Astrocyte of the hippocampus (primary cell): ENCODE data around the gene GDE1.

Experiments used
- DNase-seq: peaks from one replicate; pipeline ENCODE4 v3.0.0; 2011; ENCODE audit warnings: low read depth, low spot score

Gene GDE1

GRCh38 chr16:19486051-19486450 is 35.8 kb downstream of the GDE1 start:
- no peak for DNase-seq

DNA sequence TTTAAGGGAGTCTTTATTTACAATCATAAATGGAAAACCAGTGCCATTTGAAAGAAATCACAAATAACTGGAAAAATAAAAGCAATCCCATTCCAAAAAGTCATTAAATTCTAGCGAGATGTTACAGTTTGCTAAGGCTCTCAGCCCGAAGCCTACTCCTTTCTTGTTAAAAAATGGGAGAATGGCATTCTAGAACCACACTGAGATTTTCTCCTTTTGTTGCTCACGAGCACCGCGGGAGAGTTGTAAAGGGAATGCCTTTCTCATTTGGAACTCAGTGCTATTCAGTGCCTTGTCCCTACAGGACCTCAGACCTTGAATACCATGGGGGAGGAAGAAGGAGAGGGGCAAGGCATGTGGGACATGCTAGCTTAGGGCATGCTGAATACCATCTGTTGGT is 36.3 kb downstream of the GDE1 start:
- no peak for DNase-seq

DNA sequence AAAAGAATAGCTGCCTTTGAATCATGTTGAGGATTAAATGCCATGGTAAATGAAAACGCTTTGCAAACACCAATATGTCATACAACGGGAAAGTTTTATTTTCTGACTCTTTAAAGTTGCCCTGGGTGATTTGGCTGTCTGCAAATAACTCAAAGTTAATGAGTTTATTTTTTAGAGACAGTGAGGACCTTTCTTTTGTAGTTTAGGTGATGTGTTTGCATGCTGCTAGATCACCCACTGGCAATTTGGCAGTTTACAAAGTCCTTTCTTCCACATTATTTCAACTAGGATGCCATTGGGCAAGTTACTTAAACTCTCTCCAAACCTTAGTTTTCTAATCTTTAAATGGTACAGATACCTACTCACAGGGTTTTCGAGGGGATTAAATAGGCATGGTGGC is 37.8 kb downstream of the GDE1 start:
- no peak for DNase-seq

- DNase-seq: no peak
Measured at GRCh38 chr16:19482291-19482690, 39.6 kb downstream of the GDE1 start.

DNA sequence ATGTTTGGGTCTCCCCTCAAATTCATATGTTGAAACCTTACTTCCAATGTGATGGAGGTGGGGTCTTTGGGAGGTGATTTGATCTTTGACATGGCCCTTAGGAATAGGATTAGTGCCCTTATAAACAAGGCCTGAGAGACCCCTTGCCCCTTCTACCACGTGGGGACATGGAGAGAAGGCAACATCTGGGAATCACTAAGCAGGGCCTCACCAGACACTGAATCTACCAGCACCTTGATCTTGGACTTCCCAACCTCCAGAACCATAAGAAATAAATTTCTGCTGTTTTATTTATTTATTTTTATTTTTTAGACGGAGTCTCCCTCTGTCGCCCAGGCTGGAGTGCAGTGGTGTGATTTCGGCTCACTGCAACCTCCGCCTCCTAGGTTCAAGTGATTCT is 40.1 kb downstream of the GDE1 start:
- DNase-seq: no peak

- DNase-seq: peak; percentile 21
Measured at GRCh38 chr16:19481296-19481695, 40.6 kb downstream of the GDE1 start.

DNA sequence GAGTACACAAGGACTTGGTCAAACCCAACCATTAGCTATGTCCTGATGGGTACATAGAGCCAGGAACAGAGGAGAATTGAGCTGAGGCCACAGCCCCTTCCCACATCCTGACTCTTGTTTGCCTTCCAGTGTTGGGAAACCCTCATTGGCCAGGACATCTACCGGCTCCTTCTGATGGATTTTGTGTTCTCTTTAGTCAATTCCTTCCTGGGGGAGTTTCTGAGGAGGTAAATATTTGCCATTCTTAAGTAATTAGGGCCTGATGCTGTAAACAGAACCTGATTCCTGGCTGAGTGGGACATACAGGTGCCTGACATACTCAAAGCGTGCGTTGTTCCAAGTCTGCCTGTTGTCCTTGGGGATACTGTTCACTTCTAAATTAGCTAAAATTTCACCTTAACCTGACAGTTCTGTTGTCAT is 42.6 kb downstream of the GDE1 start:
- no peak for DNase-seq

DNA sequence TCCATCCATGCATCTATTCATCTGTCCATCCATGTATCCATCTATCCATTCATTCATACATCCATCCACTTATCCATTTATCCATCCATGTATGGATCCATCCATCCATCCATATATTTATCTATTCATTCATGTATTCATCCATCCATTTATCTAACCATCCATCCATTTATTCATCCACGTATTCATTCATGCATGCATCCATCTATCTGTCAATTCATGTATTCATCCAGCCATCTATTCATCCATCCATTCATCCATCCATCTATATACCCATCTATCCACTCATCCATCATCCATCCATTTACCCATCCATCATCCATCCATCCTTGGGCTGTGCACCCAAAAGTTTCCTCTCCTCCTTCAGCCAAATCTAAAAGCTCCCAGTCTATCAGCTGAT is 43.4 kb downstream of the GDE1 start:
- no peak for DNase-seq

- no peak for DNase-seq
Measured at GRCh38 chr16:19474617-19475016, 47.3 kb downstream of the GDE1 start.

DNA sequence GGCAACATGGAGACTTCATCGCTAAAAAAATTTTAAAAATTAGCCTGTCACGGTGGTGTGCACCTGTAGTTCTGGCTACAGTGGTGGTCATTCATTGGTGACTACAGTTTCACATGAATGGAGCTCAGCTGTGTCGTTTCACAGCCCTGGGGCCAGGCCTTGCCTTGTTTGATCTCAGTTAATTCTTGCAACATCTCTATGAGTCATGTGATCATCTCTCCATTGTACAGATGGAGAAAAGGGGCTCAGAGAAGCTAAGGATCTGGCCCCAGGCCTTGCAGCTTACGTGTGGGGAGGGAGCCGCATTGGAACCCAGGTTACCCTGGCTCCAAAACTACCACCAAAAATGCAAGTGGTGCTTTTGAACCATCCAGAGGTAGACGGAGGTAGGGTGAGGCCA is 49.4 kb downstream of the GDE1 start:
- no peak for DNase-seq

GRCh38 chr16:19468300-19468699 is 53.6 kb downstream of the GDE1 start:
- no peak for DNase-seq

DNA sequence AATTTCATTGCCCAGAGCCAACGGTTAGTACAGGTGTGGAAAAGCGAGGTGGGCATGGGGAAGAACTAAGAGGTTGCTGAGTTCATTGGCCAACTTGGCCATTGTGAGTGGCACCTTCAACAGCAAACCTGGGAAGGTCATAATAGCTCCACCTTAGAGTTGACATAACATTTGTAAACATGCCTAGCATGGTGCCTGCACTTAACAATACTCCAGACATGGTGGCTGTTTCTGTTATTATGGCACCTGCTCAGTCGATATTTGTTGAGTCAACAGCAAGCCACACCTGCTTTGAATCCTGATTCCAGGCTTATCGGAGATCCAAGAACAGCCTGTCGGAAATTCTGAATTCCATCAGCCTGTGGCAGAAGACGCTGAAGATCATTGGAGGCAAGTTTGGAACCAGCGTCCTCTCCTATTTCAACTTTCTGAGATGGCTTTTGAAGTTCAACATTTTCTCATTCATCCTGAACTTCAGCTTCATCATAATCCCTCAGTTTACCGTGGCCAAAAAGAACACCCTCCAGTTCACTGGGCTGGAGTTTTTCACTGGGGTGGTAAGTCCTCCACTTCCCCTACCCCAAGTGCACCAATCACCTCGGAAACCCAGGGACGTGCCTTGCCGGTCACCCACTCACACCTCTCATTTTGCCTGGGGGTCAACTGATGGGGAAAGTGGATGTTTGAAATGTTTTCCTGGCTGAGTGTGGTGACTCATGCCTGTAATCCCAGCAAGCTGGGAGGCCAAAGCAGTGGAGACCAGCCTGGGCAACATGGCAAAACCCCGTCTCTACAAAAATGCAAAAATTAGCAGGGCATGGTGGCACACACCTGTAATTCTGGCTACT is 58.2 kb downstream of the GDE1 start:
- DNase-seq: peak; percentile 11

DNA sequence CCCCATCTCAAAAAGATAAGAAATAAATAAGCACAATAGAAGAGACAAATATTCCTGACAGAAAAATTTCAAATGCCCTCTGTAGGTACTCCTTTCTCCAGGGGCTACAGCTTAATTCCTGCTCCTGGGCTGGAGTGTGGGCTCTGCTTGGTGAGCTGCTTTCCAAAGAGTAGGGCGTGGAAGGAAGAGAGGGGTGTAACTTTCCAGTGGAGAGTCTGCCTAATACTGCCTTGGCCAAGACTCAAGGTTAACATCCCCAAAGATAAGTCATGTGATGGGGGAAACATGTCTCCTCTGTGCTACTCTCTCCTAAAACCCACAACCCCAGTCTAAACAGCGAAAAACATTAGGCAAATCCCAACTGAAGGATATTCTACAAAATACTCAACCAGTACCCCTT is 61.5 kb downstream of the GDE1 start:
- DNase-seq: no peak

GRCh38 chr16:19458722-19459379 is 63.0 kb downstream of the GDE1 start:
- no peak for DNase-seq
